SIG-M5 treated with dmso at 0.1 percent for 504 hours (cell line): ENCODE data around the gene IRAK1.

Experiments used
- DNase-seq: peaks from one replicate; lab custom pipeline; 2025; ENCODE audit not compliant: unreplicated experiment; lab: John Stamatoyannopoulos, UW

The IRAK1 gene

DNA sequence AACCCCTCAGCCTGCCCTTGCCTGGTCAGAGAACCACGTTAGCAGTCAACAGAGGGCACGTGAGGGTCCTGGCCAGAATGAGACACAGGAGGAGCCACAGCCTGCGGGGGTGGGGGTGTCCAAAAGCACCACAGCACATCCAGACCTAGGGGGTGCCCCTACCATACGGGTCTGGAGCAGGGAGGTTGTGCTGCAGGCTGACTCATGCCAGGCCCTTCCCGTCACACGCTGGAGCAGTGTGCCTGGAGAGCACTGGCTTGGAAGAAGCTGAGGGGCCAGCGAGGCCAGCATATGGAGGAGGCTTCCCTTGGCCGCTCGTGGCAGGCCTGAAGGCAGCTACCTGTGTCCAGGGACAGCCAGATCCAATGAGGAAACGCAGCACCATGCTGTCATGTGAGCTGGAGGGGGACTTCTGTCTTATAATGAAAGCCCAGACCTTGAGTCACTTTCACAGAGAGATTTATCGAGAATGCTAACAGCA, 1.5 kb upstream of the IRAK1 start:
- no peak for DNase-seq

DNA sequence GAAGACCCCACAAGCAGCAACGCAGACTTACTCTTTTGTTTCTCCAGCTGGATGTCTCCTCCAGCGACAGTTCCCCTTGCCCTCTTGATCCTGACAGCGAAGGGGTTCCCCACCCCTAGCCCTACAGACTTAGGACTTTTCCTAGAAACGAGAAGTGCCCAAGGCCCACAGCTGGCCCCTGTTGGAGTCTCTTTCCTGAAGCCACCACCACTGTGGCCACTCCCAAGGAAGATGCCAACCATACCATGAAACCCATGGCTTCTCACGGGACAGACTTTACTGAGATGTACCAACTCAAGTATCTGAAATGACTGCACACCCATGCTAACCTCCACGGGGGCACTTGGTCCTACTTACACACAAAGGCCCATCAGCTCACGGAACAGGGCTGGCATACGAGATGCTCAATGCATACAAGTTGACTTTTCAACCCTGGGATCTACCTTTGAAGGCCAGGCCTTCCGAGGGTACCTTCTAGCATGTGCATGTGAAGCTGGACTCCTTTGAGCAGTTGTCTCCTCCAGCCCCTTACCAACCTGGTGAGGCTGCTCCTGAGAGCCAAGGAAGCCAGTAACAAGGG, 924 bp upstream of the IRAK1 start:
- DNase-seq, result no peak

DNA sequence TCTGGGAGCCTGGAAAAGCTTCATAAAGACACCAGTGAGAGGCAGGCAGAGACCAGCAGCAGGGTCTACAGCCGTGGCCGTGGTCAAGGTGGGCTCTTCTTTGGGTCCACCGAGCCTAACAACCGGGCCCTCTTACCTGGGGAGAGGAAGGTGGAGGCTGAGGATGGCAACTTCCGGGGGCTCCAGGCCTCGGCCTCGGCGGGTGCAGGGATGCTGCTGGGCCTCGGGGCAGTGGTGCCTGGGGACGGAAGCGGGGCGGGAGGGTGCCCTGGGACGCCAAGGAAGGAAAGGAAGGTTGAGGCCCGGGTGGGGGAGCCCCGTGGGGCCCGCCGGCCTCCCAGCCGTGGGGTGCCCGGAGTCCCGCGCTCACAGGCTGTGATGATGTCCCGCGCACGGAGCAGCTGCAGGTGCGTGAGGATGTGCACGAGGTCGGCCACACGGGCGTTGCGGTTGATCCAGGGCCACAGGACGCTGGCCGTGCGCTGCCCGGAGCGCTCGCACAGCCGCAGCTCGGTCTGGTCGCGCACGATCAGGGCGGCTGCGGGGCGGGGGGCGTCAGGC, 561 bp downstream of the IRAK1 start:
- no peak for DNase-seq

DNA sequence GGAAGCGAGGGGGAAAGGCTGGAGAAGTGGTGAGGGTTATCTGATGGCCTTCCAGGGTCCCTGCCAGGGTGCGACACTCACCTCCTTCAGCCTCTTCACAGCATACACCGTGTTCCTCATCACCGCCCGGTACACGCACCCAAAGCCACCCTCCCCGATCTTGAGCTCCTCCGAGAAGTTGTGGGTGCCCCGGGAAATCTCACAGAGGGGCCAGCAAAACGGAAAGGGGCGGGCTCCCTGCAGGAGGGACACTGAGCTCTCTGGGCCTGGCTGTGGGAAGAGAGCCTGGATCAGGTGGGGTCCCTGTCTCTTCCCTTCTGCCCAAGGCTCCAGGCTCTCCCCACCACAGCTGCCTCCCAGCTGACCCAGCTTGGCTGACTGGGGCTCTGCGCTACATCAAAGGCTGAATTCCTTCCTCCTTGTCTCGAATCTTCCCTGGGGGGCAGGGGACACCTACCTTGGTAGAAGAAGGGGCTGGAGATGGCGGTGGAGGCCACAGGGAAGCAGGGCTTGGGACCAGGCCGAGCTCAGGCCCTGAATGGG, 1.1 kb downstream of the IRAK1 start:
- DNase-seq, result peak; percentile 21

DNA sequence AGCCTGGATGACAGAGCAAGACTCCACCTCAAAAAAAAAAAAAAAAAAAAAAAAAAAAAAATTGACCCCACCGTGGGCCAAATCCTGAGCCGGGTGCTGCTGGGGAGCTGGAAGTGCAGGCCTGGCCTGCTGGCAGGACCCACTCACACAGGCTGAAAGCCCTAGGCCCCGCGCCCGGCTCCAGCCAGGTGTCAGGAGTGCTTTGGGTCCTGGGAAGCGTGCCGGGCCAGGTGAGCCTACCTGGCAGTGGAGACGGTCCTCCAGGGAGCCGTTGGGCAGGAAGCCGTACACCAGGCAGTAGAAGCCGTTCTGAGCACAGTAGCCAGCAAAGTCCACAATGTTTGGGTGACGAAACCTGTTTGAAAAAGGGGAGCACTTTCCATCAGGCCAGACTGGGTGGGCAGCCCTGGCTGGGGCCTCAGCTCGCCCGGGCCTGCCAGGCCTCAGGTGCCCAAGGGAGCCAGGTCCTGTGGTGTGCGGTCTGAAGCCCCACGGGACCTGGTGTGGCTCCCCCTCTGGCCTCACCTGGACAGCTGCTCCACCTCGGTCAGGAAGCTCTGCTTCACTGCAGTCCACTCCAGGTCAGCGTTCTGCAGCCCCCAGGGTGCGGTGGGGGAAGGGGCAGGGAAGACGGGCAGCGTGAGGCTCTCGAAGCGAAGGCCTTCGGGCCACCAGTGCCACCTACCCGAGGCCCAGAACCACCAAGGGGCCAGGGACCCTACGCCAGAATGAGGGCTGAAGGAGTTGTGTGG, 1.8 kb downstream of the IRAK1 start:
- DNase-seq, result no peak

DNA sequence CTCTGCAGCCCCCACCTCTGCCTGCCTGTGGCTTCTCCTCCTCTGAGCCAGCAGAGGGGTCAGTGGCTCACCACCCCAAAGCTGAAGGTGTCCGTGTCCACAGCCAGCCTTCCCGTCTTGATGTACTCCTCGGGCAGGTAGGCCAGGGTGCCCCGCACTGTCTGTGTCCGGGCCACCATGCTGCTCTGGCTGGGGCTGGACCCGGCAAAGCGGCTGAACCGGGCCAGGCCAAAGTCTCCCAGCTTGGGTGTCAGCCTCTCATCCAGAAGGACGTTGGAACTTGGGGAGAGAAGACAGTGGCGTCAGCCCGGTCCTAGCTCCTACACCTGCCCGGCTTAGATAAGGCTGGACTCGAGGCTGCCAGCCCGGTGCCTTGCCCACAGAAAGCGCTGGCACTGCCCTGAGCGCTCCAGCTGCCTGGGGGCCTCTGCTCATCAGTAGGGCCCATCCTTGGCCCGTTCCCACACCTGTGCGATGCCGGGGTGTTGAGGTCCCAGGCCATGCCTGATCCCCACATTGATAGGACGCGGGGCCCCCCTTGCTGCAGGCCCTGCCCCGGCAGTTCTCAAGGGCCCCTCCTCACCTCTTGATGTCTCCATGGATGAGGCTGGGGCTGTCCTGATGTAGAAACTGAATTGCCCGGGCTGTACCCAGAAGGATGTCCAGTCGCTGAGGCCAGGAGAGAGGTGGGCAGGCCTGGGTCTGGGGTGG, 3.2 kb downstream of the IRAK1 start:
- no peak for DNase-seq

DNA sequence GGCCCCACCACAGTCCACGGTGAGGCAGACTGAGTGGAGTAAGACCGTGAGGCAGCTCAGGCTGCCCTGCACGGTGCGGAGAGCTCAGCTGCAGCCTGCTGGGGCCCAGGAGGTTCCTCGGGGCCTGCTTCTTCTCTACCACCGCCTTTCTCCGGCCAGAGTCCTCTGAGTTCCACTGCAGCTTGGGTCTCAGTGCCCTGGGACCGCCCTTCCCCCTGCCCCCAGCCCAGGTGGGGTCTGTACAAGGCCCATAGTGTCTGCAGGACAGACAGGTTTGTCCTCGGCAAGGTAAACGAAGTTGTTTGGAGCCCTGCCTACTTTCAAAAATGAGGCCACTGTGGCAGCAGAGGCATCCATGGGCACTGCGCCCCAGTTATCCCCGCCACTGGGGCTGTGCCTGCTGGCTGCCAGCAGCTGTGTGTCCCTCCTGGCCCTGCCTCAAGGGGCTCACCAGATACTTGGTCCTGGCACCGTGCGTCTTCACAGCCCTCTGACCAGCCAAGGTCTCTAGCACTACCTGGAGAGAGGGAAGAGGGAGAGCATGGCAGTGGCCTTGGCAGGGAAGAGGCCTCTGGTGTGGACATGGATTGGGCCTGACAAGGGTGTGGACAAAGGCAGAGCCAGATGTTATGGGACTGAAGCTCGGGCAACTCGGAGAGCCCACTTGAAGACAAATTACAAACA, 4.0 kb downstream of the IRAK1 start:
- DNase-seq, result no peak

DNA sequence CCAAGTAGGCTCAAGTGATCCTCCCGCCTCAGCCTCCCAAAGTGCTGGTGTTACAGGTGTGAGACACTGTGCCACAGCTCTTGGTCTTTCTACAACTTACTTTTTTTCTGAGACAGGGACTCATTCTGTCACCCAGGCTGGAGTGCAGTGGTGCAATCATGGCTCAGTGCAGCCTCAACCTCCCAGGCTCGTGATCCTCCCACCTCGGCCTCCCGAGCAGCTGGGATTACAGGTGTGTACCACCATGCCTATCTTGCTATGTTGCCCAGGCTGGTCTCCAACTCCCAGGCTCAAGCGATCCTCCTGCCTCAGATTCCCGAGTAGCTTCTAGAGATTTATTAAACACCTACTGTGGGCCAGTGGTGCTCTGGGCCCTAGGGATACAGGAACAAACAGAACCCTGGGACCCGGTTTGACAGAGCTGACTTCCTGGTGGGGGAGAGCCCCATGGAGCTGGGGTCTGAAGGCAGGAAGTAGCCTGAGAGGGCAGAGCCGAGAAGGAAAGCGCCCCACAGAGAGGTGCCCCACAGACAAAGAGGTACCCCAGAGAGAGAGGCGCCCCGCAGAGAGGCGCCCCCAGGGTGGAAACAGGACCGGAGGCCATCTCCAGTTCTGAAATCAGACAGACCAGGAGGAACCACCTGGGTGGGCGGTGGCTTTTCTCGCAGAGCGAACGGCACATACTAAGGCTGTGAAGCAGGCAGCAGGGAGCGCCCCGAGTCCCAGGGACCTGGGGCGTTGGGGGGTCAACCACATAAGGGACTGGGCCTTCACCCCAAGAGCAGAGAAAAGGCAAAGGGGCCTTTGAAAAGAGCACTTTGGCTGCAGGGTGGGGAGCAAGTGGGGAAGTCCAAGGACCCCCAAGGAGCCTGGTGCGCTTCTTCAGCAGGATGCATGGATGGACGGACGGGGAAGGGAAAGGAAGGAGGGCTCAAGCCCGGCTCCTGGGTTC, 5.0 kb downstream of the IRAK1 start:
- DNase-seq, result no peak

DNA sequence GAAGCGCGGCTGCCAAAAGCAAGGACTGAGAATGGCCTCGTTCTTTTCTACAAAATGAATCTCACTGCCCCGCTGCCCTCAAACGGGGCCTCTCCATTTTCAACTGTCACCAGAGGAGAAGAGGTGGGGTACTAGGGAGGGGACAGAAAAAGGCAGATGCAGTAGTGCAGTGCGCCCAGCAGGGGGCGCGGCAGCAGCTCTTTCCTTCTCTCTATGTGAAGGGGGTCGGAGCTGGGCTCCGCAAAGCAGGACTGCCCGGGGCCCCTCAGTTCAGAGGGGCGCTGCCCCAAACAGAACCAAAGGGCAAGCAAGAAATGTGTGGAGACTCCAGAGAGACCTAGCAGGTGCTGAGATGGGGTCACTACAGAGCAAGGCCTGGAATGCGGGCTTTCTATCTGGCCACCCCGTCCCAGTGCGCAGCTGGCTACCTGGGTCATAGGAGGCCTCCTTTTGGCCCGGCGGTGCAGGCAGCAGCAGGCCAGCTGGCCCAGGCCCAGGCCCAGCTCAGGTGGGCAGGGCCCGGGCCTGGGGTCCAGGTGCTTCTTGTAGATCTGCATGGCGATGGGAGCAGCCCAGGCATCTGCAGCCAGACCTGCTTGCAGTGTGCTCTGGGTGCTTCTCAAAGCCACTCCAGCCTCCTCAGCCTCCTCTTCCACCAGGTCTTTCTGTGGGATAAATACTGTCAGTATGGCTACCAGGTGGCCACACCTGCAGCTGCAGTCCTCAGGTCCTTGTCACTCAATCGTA, 5.9 kb downstream of the IRAK1 start:
- peak; percentile 48 for DNase-seq

DNA sequence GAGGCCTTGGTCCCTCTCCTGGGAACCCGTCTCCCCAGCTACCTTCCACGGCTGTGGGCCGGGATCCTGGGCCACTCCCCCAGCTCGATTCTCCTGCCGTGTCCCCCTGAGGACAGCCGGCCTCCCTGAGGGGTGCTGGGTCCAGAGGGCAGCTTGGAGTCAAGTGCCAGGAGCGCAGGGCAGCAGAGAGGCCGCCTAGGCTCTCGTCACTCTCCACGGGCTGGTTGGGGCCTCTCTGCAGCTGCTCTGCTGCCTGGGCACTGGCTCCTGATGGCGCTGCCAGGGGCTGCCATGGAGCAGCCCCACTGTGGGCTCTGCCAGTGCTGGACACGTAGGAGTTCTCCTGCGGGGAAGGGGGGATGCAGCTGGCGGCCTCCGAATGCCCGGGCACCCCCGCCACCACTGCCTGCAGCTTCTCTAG, 6.7 kb downstream of the IRAK1 start:
- no peak for DNase-seq

DNA sequence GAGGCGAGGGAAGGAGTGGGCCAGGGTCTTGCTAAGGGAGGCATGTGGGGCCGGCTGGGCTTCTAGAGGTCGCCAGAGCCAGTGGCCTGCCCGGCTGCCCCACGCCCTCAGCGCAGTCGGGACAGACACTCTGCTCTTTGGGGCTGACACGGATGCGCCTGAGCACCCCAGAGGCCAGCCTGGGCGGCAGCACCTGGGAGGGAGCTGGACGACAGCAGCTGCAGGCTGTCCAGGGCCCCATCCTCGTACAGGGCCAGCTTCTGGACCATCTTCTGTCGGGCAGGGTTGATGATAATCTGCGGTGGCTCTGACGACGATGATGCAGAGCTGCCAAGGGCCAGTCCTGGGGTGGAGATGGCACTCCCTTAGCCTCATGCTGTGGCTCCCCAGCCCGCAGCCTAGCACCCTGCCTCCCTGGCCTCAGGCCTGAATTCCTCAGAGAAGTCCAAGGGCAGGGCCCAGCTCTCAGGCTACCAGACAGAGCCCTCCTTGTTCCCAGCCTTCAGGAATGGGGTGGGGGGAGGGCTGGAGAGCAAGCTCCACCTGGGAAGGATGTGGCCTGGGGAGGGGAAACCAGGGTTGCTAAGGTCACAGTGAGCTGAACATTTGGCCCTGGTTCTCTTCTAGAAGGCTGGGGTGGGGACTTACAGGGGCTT, 7.2 kb downstream of the IRAK1 start:
- no peak for DNase-seq

DNA sequence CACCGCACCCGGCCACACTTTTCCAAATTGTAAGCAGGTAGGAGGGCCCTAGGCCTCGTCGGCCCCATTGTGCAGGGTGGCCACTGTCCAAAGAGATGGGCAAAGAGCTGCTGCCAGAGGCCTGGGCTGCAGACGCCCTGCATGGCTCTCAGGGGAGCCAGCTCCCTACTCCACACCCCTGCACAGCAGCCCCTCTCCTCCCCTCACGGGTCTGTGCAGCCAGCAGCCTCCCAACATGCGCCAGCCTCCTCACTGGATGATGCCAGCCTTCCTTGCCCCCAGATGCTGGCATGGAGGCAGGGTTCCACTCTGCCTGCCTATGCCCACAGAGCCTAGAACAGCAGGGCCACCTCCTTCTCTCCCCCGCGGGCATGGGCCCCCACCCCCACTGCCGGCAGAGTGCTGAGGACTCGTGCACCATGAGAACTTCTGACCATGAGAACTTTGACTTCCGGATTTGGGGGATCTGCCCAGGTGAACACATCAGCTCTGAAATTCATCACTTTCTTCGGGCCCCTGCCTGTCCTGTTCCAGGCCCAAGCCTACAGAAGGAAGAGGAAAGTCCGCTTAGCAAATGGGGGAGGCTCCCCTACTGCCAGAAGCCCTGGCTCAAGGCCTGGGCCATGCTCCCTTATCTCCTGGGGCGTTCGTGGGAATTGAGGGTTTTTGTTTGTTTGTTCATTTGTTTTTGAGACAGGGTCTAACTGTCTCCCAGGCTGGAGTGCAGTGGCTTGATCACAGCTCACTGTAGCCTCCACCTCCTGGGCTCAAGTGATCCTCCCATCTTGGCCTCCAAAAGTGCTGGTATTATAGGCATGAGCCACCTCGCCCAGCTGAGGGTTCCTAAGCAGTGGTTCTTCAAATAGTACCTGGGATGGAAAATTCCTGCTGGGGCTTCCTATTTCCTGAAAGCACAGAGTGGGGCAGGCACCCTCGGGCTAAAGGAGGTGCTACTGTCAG, 8.0 kb downstream of the IRAK1 start:
- DNase-seq, result no peak

DNA sequence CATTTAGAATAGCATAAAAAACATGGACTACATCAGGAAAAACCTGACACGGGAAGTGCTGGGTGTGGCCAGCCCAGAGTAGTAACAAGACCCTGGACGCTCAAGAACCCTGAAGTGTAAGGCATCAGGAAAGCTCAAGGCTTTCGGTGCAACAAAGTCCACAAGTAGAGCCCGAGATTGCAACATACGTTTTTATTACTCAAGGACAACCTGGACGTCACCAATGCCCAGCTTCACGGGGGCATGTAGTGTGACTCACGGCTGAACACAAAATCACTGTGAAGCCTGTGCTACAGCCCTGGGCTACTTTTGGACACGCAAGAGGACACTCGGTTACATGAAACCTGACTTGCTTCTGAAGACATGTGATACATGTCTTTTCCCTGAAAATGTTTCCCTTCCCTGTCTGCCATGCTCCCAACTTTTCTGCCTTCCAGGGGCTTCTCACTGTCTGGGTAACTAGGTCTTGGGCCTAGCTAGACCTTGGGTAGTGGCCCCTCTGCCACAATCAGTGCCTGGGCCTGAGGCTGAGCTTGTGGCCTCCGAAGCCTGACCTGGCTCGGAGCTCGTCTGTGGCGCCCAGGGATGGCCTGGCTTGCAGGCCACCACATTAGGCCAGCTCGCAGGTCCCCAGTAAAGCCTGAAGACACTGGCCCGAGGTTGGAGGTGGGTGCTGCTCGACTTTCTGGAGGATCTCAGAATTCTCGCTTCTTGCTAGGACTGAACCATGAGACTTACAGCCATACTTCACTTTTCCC, 9.2 kb downstream of the IRAK1 start:
- no peak for DNase-seq

DNA sequence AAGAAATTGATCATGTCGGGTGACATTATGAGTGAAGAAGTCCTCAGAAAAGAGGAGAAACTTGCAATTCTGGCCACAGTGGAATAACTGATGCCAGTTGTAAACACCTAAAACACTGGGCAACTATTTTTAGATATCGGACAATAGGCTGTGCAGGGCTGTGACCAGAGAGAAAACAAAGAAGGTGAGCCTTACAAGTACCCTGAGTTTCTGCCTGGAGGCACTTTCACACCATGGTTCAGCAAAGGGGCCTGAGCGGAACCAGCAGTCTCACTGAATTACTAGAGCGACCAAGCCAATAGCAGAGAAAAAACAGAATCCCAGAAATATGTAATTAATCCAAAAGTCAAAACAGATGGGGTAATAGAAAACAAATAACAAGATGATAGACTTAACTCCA, 11.2 kb downstream of the IRAK1 start:
- DNase-seq, result no peak

DNA sequence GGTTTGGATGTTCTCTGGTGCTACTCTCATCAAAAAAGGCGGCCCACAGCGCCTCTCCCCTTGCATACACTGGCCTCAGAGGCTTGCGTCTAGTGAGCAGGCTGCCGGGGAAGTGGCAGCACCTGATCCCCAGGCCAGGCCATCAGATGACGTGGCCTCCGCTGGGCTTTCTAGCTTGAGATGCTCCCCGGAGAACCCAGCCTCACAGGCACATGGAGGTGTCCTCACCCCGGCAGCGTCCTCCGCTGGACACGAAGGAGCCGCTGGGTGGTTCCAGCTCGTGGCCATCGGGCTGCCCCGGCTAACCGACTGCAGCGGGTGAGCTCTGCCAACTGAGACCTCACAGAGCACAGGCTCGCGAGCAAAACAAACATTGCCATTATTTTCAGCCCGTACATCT, 12.8 kb downstream of the IRAK1 start:
- DNase-seq, result no peak

DNA sequence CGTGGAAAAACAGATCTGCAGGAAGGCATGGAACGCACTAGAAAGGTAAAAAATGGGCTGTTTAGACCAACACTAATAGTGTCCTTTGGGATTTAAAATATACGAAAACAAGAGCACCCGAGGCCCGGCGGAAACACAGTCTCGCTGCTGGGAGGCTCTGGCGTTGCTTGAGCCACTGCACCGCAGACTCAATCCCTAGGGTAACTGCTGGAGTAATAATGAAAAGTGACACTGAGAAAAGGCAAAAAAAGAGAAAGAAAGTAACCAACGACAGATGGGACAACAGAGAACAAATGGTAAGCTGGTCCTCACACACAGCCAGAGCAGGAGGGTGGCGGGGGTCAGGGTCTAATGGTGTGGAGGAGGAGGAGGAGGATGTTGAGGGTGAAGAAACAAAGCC, 15.4 kb downstream of the IRAK1 start:
- no peak for DNase-seq

DNA sequence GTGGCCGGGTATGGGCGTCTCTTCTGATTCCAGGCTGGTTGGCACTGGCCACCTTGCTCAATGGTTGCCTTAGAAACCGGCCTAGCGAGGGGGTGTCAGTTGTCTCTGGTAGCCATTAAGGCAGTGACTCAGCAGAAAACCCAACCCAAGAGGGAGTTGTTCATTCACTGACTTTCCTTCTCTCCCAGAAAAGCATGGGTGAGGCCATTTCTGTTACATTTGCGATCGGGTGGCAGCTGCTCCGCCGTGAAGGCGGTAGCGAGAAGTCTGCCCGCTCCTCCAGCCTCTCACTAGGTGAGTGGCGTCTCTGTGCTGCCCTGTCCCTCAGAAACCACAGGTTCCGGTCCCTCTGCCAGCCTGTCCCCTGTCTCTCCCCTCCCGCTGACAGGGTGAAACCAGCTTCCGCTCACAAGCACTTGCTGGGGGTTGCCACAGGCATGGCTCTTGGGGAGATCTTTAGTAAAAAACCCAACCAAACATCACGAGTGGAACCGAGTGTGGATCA, 17.4 kb downstream of the IRAK1 start:
- peak; percentile 87 for DNase-seq
